PC-3 (cell line): ENCODE data around the gene CLVS2.

Experiments
- EZH2 ChIP-seq: fragments of 300-600 bp; sonication (generic); IDR thresholded peaks from one replicate; pipeline ENCODE4 v1.6.1; 2017; ENCODE audit warnings: antibody characterized with exemption, mild to moderate bottlenecking, low read length; ENCODE audit not compliant: unreplicated experiment
- EZH2phosphoT487 ChIP-seq: fragments of 300-600 bp; sonication (generic); IDR thresholded peaks from 2 replicates; pipeline ENCODE4 v1.6.1; 2018; ENCODE audit warnings: mild to moderate bottlenecking, antibody characterized with exemption, low read length, borderline replicate concordance
- TF ChIP-seq, protein P1 (sequence below): fragments of 300-600 bp; sonication (generic); conservative IDR thresholded peaks from 2 replicates; pipeline ENCODE4 v1.5.1; 2017; ENCODE audit warnings: antibody characterized with exemption, low read depth, mild to moderate bottlenecking, low read length

DNA sequence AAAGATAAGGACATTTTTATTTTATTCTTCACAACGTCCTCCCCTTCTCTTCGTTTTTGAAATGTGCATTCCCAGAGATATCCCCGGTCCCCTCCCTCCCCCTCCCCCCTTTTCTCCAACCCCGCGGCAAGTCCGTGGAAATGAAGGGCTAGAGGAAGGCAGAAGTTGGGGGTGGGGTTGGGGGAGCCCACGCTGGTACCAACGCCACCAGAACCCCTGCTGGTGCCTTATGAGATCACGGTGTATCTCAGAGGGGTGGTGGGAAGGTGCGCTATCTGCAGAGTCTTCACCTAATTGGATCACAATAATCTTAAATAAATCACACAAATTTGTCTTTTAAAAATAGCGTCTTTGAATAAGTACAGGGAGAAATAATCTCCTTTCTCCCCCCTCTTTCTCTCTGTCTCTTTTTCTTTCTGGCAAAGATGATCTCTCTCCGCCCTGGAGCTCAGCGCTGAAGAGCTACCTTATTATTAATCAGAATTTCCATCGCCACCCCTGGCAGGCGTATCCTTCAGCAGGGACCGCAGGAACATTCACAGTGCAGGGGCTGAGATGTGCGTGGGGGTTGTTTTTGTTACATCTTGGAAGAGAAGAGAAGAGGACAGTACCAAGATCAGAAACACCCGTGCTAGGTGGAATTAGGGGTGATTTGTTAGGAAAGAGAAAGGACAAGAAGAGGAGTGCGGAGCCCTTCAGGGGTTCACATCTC is 915 bp downstream of the CLVS2 start:
- TF ChIP-seq, protein P1, sequence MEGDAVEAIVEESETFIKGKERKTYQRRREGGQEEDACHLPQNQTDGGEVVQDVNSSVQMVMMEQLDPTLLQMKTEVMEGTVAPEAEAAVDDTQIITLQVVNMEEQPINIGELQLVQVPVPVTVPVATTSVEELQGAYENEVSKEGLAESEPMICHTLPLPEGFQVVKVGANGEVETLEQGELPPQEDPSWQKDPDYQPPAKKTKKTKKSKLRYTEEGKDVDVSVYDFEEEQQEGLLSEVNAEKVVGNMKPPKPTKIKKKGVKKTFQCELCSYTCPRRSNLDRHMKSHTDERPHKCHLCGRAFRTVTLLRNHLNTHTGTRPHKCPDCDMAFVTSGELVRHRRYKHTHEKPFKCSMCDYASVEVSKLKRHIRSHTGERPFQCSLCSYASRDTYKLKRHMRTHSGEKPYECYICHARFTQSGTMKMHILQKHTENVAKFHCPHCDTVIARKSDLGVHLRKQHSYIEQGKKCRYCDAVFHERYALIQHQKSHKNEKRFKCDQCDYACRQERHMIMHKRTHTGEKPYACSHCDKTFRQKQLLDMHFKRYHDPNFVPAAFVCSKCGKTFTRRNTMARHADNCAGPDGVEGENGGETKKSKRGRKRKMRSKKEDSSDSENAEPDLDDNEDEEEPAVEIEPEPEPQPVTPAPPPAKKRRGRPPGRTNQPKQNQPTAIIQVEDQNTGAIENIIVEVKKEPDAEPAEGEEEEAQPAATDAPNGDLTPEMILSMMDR, result no peak
- no peak for TF ChIP-seq EZH2
- TF ChIP-seq EZH2phosphoT487, result no peak
